Measurements from ENCODE around the gene B3GALNT2. TPM values are rescaled to one million over a fixed set of nuclear protein-coding genes. Genes with fewer than 3 reads are reported as not detected.

Gene B3GALNT2
- 23.6 and 25.3 TPM in 2 replicates for total RNA-seq

GRCh38 chr1:235504122-235504493 lies at the start of gene B3GALNT2:
B3GALNT2 (minus strand) TSS chr1:235504452; CDS start chr1:235504252, 200 bp downstream.

Other genes with a start within 250 kb of the B3GALNT2 start
- gene ARID4B, start 176.3 kb downstream of the B3GALNT2 start, total RNA-seq = 5.8 and 17.9 TPM in 2 replicates
- gene GGPS1, start 175.9 kb downstream of the B3GALNT2 start, total RNA-seq = 33.1 and 35.7 TPM in 2 replicates
- gene TBCE, start 137.0 kb downstream of the B3GALNT2 start, total RNA-seq = 39.2 and 49.6 TPM in 2 replicates
- 0.86 and 7.6 TPM in 2 replicates for gene GNG4, start 145.3 kb upstream of the B3GALNT2 start, total RNA-seq

All from myometrial cell (primary cell).